NCI-H345 (cell line): Measurements from ENCODE around the gene ATP2B2.
A peak's percentile ranks its signal among the peaks of the same experiment; 100 is the strongest.

Experiments
- DNase-seq: peaks from one replicate; lab custom pipeline; 2025; lab: John Stamatoyannopoulos, UW

The ATP2B2 gene

DNA sequence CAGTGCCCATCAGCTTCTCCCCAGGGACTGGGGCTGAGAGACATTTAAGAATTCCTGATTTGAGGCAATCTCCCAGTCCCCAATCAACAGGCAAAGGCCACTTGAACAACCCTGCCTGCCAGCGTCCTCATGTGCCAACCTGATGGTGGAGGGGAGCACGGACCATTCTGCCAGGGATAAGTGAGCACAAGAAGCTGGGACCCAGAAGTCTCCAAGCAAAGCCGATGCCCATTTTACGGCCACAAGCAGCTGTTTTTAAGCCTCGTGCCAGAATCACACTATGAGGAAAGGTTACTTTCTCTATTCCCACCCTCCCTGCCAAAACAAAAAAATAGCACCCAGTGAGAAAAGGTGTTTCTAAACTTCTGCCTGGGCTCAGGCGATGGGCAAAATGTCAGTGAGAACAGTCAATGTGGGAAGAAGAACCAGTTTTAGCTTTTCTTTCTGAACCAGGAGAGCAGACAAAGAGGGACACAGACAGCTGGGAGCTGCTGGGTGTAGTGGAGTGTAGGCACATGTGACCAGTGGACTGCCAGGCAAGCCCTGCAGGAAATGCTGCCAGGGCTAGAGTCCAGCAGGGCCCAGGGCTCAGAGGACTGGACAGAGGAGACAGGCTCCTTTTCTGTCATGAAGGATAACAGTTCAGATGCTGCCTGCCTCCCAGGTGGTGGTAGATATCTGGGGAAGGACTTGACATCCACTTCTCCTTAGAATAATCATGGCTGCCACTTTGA is 57.7 kb downstream of the ATP2B2 start:
- no peak for DNase-seq

DNA sequence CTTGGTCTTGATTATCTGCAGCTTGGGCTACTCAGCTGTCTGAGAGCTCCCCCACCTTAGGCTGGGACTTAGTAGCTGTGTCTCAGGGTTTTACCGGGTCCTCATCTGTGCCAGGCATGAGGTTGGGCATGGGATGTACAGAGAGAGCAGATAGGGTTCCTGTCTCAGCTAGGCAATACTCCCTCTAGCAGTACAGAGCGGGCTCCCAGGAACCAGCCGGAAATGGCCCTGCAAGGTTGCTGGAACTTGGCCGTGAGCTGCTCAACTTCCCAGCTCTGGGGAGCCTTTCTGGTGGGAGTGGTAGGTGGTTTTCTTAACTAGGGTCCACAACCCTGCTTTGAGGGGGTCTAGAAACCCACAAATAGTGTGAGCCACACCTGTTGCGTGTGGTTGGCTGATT is 58.3 kb downstream of the ATP2B2 start:
- DNase-seq, result no peak

DNA sequence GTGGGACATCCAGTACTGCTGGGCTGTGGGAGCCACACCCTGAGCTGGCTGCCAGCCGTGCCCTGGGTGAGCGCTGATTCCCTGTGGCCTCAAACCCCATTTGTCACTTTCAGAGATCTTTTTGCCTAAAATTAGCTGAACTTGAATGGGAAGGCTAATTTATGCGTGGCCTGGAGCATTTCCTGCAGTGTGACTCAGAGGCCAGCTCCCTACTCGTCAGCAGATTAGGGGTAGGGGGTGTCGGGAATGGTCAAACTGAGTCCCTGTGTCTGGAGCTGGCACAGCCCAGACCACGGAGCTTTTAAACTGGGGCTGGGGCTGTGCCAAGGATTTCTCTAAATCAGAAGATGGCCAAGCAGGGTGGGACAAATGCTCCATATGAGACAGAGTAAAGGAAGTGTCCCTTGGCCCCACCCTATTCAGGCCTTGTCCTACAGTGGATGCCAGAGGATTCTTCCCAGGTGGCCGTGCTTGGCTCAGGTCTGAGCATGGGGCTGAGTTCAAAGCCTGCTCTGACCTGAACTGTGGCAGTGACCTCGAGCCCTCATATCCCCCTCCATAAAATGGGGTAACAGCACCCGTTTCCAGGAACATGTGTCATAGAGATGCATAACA is 59.7 kb downstream of the ATP2B2 start:
- no peak for DNase-seq

DNA sequence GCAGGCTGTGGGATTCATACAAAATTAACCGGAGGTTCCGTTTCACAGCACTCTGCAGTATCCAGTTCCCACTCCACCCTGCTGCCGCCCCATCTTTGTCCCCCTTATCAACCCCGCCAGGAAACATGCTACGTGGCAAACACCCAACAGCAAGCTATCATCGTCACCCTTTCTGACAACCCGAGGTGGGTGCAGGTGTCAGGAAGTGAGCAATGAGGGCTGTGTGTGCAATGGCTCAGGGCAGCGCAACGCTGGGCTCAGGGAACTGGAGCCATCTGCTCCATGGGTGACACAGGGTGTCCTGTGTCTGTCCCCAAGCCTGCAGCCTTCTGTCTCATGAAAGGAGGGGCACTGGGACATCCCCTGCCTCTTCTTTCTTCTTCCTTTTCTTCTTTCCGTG is 60.9 kb downstream of the ATP2B2 start:
- no peak for DNase-seq

DNA sequence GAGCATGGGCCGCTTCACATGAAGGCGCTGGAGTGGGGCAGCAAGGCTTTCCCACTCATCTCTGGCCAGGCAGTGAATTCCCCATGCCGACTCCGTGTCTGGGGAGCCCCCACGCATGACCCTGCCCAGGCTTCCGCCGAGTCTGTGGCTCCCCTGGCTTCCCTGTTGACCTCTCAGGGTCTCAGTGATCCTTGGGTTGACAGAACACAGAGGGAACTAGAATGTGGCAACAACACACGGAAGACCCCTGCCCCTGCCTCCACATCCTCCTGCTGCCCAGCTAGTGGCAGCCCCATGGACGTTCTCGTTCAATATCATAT is 61.3 kb downstream of the ATP2B2 start:
- no peak for DNase-seq

DNA sequence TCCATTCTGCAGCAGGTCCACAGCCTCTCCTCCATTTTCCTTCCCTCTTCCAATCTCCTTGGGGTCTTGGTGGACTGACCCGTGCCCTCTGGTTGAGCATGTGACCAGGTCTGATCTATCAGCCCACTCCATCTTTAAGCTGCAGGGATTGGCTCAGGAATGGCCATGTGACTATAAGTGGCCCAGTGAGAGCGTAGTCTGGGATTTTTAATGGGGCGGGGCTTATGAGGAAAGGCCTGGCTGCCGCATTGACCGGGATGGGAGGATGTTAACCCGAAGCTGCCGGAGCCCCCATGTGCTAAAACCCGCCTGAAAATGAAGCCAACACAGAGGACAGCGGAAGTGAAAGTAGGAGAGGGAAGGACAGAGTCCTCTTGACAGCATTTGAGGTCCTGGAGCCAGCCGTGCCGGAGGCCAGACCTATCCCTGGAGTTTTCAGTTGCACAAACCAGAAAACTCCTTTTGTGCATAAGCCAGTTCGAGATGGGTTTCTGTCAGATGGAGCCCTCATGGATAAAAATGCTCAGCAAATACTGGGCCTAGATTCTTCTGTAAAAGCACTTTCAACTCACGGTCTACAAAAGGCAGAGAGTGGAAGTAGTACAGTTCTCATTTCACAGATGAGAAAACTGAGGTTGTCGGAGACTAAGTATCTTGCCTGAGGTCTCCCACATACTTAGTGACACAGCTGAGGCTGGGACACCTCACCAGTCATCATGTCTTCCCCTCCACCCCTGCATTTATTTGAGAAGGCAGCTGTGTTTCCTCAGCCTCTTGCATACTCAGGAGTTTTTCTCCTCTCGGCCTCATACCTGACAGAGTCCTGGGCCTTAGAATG is 61.9 kb downstream of the ATP2B2 start:
- DNase-seq, result no peak

DNA sequence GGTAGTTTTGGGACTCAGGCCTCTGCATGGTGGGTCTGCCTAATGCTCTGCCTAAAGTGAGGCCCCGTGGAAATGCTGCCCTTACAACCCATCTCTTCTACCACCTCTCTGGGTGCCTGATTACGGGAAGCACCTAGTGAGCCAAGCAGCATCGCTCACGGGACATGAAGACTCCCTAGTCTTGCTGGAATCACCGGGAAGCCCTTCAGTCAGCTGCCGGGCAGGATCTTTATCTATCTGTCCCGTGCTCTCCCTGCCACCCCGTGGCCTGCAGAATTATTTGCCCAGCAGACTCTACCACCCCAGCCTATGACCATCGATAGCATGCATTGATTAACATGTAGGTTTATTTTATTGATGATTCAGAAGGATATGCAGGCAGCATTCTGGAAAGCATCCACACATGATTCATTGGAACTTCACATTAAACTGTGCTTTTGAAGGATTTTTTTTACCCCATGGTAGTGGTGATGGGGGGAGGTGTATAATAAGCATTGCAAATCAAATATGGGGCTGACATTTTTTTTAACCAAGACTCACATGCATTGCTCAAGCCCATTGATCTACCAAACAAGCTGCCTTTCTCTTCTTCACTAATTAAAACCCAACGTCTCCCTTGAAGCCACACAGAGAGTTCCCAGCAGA is 63.1 kb downstream of the ATP2B2 start:
- no peak for DNase-seq

DNA sequence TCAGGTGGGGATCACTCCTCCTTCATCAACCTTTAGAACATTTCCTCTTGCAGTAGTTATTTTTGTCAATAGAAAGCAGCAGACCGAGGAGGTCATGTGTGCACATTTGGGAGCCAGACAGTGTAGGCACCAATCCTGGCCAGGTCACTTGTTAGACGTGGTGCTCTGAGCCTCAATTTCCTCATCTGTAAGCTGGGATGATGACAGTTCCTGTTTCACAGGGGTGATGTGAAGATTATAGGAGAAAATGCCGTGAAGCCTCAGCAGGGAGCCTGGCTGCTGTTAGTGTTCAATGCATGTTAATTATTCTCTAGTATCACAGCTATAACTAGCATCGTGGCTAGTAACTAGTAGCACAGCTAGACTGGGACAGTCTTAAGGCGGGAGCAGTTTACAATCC is 64.7 kb downstream of the ATP2B2 start:
- DNase-seq, result no peak

DNA sequence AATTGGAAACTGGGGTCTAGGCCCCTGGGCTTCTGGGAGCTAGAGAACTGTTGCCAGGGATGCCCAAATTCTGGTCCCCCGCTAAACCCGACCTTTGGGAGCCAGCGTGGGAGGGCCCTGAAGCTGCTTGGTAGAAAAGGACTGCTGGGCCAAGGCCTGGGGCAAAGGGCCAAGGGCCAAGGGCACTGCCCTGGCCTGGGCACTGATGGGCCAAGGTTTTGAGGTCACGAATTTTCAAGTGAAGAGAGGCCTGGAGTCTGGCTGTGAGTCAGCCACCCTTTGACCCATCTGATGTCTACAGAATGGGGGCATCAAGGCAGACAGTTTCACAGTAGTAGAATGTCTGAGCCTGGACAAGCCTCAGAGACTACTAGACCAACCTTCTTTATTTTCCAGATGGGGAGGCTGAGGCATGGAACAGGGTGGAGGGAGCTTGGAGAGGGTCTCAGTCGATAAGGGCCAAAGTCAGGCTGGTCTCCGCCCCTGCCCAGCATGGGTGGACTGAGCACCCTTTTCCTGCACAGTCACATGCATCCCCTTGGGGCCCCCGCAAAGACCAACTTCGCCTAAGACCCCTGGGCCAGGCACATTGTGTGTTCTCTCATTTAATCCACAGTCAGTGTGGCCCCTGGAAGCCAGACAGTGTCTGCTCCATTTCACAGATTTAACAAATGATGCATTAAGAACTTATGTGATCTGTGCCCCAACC is 66.3 kb downstream of the ATP2B2 start:
- DNase-seq, result no peak

GRCh38 chr3:10437995-10438901 is 67.1 kb downstream of the ATP2B2 start:
- DNase-seq, result no peak

GRCh38 chr3:10437272-10437994 is 68.0 kb downstream of the ATP2B2 start:
- DNase-seq, result no peak

DNA sequence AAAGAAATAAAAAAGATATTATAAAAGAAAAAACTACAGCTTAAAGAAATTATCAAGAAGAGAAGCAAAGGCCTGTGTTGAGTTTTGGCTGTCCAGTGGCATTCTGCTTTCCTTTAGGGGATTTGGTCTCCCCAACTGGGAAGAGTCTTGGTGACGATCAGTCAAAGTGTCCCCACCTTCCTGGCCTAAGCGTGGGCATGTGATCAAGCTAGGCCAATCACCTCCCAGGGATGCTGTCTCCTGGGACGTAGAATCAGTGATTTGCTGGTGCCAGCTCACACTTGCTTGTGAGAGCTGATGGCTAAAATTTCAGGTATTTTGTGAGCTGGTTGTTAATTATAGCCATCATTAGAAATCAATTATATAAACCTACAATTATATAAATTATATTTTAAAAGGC is 69.5 kb downstream of the ATP2B2 start:
- no peak for DNase-seq

DNA sequence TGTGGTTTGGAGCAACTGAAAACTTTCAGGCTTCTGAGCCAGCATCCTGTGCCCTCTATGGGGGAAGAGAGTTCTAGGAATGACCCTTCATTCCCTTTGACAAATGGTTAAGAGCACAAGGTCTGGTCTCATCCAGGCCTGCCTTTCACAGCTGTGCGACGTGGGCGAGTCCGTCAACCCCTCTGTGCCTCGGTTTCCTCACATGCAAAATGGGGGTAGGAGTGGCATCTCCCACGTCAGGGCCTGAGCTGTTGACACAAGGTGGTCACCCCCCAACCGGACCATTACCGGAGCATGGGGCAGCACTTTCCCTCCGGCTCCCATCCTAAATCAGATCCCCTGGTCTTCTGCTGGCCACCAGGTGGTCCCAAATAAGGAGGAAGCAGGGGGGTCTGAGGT is 70.4 kb downstream of the ATP2B2 start:
- no peak for DNase-seq

DNA sequence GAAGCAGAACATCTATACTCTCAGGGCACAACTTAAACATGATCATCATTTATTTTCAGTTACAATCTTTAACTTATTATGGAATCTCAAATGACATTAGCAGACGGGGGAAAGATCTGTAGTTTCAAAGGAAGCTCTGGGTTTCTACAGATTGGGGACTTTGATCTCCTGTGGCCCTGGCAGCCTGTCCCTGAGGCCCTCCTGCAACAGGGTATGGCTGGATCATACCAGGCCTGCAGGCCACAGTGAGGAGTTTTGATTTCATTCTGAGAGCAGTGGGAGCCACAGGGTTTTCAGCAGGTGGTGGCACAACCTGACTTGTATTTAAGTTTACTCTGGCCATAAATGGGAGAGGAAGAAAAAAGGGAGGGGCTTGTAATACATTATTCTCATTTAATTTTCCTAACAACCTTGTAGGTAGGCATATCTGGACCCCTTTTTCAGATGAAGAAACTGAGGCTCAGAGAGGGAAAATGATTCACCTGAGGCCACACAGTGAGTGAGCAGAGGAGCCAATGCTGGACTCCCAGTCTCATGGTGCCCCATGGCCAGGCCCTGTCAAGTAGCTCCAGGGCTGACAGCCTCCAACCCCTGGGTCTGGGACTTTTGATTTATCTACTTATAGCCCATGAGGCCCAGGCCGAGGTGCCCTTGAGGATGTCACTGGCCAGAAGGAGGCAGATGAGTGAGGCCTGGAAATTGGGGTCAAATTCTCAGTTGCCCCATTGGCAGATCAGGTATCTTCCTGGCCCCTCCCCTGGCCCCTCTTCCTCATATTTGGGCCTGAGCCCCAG is 71.0 kb downstream of the ATP2B2 start:
- no peak for DNase-seq

GRCh38 chr3:10432931-10433330 is 72.5 kb downstream of the ATP2B2 start:
- DNase-seq, result no peak

- peak; percentile 10 for DNase-seq
Observed at GRCh38 chr3:10432156-10432845, 73.1 kb downstream of the ATP2B2 start.

DNA sequence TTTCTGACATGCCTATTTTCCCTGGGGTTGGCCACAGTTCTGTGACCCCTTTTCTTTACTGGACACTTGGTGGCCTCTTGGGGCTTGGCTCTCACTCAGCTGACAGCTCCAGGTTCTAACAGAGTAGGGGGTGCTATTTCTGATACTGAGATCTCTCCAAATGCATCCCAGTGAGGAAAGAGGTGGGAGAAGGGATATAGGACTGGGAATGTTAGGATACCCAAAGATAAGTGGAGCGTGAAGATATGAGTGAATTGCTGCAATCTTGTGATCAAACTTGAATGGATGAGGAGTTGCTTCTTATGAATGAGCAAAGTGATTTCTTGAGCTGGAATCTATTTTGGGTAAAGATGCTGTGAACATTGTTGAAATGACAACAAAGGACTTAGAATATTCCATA is 74.6 kb downstream of the ATP2B2 start:
- DNase-seq, result no peak

DNA sequence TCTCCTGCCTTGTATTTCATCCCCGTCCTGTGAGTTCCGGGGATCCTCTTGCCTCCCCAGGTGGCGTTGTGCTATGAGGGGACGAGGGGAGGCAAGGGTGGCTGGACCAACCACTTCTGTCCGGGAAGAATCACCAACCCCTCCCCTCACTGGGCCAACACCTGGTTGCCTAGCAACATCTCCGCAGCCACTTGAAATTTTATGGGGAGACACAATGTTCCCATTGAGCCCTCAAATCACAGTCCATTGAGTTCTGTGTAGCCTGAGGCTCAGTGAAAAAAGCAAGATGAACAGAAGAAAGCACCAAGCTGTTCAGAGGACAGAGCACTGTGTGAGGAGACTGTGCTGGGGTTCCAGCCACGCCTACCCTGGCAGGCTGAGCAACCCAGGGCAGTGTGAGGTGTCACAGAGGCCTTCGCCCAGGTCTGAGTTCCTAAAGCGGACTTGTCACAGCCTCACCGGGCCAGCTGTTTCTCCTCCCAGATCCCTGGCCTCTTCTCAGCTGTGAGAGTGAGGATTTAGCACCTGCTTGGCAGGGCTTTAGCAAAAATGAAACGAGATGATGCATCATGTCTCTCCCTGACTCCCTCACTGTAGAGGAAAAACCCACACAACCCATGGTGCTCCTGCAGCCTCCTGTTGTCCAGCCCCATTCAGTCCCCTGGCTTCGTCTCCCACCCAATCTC is 76.8 kb downstream of the ATP2B2 start:
- DNase-seq, result no peak
